ENCODE data around the gene CASZ1. TPM values are rescaled to one million over a fixed set of nuclear protein-coding genes. Genes with fewer than 3 reads are reported as not detected.

The CASZ1 gene
- total and polyA plus RNA-seq, 2 donors (not counting 1 experiment from before 2014, with no cell fraction given), result 0.34 to 0.50 TPM

- Histone ChIP-seq H3K4me3 (replicated peaks in 1 of 4; ENCODE audit: control extremely low read depth in 1 of 4, insufficient read depth in 1 of 4, low read depth in 3 of 4, low read length in 4 of 4) (no peak overlapping the region), H3K4me1 (ENCODE audit: control insufficient read depth, extremely low read depth, insufficient read depth, low read length) (no peaks in the 10 kb centered on the region), H3K9me3 (ENCODE audit: control insufficient read depth, insufficient read depth, low read depth, low read length) (no peaks in the 10 kb centered on the region), H2AFZ (ENCODE audit: low read length) (no peak overlapping the region), H3K9ac (ENCODE audit: insufficient read depth, low read length) (no peak overlapping the region), H3K27ac (ENCODE audit: insufficient read depth, low read length) (no peak overlapping the region), H3K79me2 (ENCODE audit: control insufficient read depth, insufficient read depth, low read length) (no peaks in the 10 kb centered on the region), H4K20me1 (ENCODE audit: control insufficient read depth, extremely low read depth, insufficient read depth, low read length) (no peaks in the 10 kb centered on the region), H3K36me3 (ENCODE audit: control insufficient read depth, insufficient read depth, low read length) (no peaks in the 10 kb centered on the region), H3K4me2 (ENCODE audit: extremely low read depth, insufficient read depth, low read length) (no peak overlapping the region), H3K27me3 (ENCODE audit: control insufficient read depth, insufficient read depth, low read length) (no peaks in the 10 kb centered on the region)
- DNase-seq (ENCODE audit: low read depth in 2 of 2), result no peak
- no peak for TF ChIP-seq EZH2 (IDR thresholded peaks at IDR 0.05; ENCODE audit: low read length, missing control alignments)
- no peak for TF ChIP-seq CTCF (conservative IDR thresholded peaks at IDR 0.05 in 1 of 2, IDR thresholded peaks at IDR 0.05 in 1 of 2; ENCODE audit: low read depth in 1 of 2, low read length in 2 of 2)
Measured at GRCh38 chr1:10648689-10649516, 147.5 kb downstream of the CASZ1 start.

- Histone ChIP-seq H3K79me2 (ENCODE audit: control insufficient read depth, insufficient read depth, low read length) (no peaks in the 10 kb centered on the region), H3K4me1 (ENCODE audit: control insufficient read depth, extremely low read depth, insufficient read depth, low read length) (no peaks in the 10 kb centered on the region), H4K20me1 (ENCODE audit: control insufficient read depth, extremely low read depth, insufficient read depth, low read length) (no peaks in the 10 kb centered on the region), H3K9ac (ENCODE audit: insufficient read depth, low read length) (no peak overlapping the region), H3K27ac (ENCODE audit: insufficient read depth, low read length) (no peak overlapping the region), H3K27me3 (ENCODE audit: control insufficient read depth, insufficient read depth, low read length) (no peaks in the 10 kb centered on the region), H3K4me3 (replicated peaks in 1 of 4; ENCODE audit: control extremely low read depth in 1 of 4, insufficient read depth in 1 of 4, low read depth in 3 of 4, low read length in 4 of 4) (no peak overlapping the region), H3K36me3 (ENCODE audit: control insufficient read depth, insufficient read depth, low read length) (no peaks in the 10 kb centered on the region), H2AFZ (ENCODE audit: low read length) (no peak overlapping the region), H3K4me2 (ENCODE audit: extremely low read depth, insufficient read depth, low read length) (no peak overlapping the region), H3K9me3 (ENCODE audit: control insufficient read depth, insufficient read depth, low read depth, low read length) (no peaks in the 10 kb centered on the region)
- no peak for DNase-seq (ENCODE audit: low read depth in 2 of 2)
- TF ChIP-seq EZH2 (IDR thresholded peaks at IDR 0.05; ENCODE audit: low read length, missing control alignments) (no peak), CTCF (conservative IDR thresholded peaks at IDR 0.05 in 1 of 2, IDR thresholded peaks at IDR 0.05 in 1 of 2; ENCODE audit: low read depth in 1 of 2, low read length in 2 of 2) (no peak)
Measured at GRCh38 chr1:10647414-10648170, 148.9 kb downstream of the CASZ1 start.

- peak; percentile 56 to 60 for DNase-seq (ENCODE audit: low read depth in 2 of 2)
- no peak overlapping the region for H3K4me2 ChIP-seq (ENCODE audit: extremely low read depth, insufficient read depth, low read length)
- H3K79me2 ChIP-seq (ENCODE audit: control insufficient read depth, insufficient read depth, low read length), result no peaks in the 10 kb centered on the region
- H3K36me3 ChIP-seq (ENCODE audit: control insufficient read depth, insufficient read depth, low read length), result no peaks in the 10 kb centered on the region
- no peak overlapping the region for H3K4me3 ChIP-seq (replicated peaks in 1 of 4; ENCODE audit: control extremely low read depth in 1 of 4, insufficient read depth in 1 of 4, low read depth in 3 of 4, low read length in 4 of 4)
- TF ChIP-seq EZH2 (IDR thresholded peaks at IDR 0.05; ENCODE audit: low read length, missing control alignments) (no peak), CTCF (conservative IDR thresholded peaks at IDR 0.05 in 1 of 2, IDR thresholded peaks at IDR 0.05 in 1 of 2; ENCODE audit: low read depth in 1 of 2, low read length in 2 of 2) (no peak)
- no peaks in the 10 kb centered on the region for H3K27me3 ChIP-seq (ENCODE audit: control insufficient read depth, insufficient read depth, low read length)
- no peaks in the 10 kb centered on the region for H4K20me1 ChIP-seq (ENCODE audit: control insufficient read depth, extremely low read depth, insufficient read depth, low read length)
- H3K9ac ChIP-seq (ENCODE audit: insufficient read depth, low read length), result no peak overlapping the region
- no peaks in the 10 kb centered on the region for H3K4me1 ChIP-seq (ENCODE audit: control insufficient read depth, extremely low read depth, insufficient read depth, low read length)
- H2AFZ ChIP-seq (ENCODE audit: low read length), result no peak overlapping the region
- no peak overlapping the region for H3K27ac ChIP-seq (ENCODE audit: insufficient read depth, low read length)
- H3K9me3 ChIP-seq (ENCODE audit: control insufficient read depth, insufficient read depth, low read depth, low read length), result no peaks in the 10 kb centered on the region
Measured at GRCh38 chr1:10646347-10646861, 150.0 kb downstream of the CASZ1 start.
